Measurements from ENCODE around the gene GRIK3.
A peak's percentile ranks its signal among the peaks of the same experiment; 100 is the strongest.
"Not testable (repeated sequence)": the region's sequence is repeated elsewhere in the genome, so short reads cannot be mapped to it uniquely, and the experiment has no call there.

The GRIK3 gene

GRCh38 chr1:36934061-36934460 is 100.3 kb downstream of the GRIK3 start:
- DNase-seq = peak; percentile 77

- no peak for DNase-seq
Observed at GRCh38 chr1:36927826-36928225, 106.5 kb downstream of the GRIK3 start.

DNA sequence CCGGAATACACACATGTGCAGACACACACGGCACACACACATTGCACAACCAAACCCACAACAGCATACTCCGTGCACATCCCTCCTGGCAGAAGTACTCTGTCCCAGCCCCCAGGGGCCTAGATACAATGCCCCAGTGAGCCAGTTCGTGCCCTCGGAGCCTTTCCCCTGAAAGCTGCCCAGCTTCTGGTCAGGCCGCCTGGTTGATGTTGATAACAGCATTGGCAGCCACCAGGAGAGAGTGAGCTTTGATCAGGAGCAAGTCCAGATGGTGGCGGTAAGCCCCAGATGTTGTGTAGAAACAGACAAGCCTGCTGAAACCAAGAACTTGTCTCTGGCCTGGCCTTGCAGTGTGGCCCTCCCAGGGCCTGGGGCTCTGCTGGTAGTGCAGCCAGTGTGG is 109.1 kb downstream of the GRIK3 start:
- no peak for DNase-seq

- peak; percentile 65 for DNase-seq
Observed at GRCh38 chr1:36924282-36924811, 110.0 kb downstream of the GRIK3 start.

DNA sequence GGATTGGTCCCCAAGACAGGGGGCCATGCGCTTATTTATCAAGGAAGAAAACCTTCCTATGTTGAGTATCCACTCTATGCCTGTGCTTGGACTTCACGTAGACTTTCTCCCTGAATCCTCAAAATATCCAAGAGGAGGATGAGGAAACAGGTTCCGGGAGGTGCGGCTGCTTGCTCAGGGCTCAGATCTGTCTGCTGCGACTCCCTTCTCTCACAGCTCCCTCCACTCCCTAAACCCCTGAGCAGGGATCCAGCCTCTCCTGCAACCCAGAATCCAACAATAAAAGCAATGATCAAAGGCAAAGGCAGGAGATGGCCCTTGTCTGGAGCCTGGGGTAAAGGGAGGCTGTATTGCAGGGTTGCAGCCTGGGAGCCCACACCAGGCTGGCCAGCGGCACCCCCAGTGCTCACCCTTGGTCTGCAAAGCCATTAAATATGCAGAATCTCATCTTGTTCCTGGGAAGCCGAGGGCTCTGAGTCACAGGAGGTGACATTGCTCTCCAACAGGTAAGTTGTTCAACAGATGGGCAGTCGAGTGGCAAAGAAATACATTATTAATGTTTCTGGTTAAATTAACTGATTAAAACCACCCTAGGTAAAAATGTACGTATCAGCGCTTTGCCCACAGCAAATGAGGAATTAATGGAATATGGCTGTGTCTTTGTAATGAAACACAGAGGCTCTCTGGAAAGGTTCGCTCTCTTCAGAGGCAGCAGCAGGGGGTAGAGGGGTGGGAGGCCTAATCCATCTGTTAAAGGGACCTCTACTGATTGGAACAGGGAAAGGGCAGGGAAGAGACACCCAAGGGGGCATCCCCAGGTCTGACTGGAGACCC is 111.5 kb downstream of the GRIK3 start:
- DNase-seq = no peak

GRCh38 chr1:36922071-36922470 is 112.2 kb downstream of the GRIK3 start:
- no peak for DNase-seq

DNA sequence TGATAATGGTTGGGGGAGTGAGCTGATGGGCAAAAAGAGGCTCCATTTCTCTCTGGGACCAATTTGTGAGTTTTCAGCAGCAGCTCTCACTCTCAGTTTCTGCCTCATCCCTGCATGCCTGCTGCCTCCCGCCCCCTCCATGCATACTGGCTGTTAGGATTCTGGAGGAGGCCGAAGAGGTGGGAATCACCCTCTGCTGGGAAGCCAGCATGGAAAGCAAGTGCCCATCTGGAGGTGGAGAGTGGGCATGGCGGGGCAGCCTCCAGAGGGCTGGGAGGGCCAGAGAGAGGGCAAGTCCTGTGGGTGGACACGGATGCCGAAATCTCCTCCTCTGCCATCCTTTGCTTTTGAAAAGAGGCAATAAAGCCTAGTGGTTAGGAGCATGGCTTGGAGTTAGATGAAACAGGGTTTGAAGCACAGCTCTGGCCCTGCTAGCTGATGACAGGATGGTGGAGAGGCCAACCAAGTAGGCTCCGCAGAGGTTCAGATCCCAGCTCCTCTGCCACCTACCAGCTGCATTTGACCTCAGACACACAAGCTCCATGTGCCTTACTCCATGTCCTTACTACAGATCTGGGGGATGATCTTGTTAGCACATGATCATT is 113.4 kb downstream of the GRIK3 start:
- DNase-seq = no peak

DNA sequence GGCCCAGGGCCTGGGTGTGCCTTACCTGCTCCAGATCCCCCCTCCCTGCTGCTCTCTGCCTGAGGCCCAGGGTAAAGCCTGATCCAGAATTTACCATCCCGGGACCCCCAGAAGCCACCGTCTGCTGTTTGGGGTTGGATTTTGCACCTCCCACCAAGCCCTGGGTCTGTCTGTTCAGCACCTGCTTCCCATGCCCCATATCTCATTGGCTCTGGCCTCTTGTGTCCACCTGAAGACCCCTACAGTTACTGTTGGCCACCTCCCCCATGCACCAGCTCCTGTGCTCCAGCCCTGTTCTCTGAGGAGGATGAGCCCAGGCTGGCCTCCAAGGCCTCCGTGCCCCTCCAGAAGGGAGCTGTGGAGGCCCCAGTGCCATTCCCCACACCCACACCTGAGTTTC is 113.9 kb downstream of the GRIK3 start:
- no peak for DNase-seq

- DNase-seq = no peak
Observed at GRCh38 chr1:36919491-36920145, 114.7 kb downstream of the GRIK3 start.

GRCh38 chr1:36918604-36919003 is 115.7 kb downstream of the GRIK3 start:
- no peak for DNase-seq

- DNase-seq = not testable (repeated sequence)
Observed at GRCh38 chr1:36916542-36916941, 117.8 kb downstream of the GRIK3 start.

GRCh38 chr1:36913484-36914060 is 120.7 kb downstream of the GRIK3 start:
- no peak for DNase-seq

GRCh38 chr1:36913016-36913415 is 121.3 kb downstream of the GRIK3 start:
- no peak for DNase-seq

GRCh38 chr1:36912365-36912865 is 121.9 kb downstream of the GRIK3 start:
- no peak for DNase-seq

DNA sequence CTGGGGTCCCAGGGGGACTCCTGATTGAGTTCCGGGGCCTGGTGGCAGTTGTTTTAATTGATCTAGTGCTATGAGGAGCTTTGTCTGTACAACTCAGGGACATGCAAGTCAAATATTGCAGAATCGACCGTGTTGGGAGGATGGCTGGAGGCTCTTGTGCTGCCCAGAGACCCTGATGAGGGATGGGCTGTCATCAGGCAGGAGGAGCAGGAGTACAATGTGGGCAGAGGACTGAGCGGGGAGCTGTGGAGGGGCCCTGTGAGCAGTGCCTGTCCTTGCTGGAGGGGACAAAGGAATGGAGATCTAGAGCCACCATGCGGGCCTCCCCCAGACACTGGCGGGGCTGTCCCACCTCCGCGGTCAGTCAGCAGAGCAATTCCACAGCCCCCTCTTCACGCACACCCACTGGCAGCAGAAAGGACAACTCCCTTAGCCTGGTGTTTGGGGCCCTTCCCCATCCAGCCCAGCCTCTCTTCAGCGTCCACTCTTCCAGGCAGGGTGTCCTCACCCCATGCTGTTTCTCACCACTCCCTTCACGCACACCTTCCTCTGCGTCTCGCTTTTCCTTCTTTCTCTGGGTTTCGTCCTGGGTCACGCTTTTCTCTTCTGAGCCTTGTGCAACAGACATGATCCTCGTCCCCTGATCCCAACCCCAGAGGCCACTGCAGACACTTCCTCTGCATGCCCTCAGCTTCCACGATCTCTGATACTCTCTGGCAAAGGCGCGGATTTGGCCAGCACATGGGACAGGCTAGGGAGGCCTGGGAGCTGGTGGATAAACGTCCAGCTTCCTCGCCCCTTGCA is 122.6 kb downstream of the GRIK3 start:
- DNase-seq = no peak

GRCh38 chr1:36910886-36911540 is 123.3 kb downstream of the GRIK3 start:
- no peak for DNase-seq

- DNase-seq = no peak
Observed at GRCh38 chr1:36909946-36910725, 124.2 kb downstream of the GRIK3 start.

GRCh38 chr1:36909359-36909758 is 125.0 kb downstream of the GRIK3 start:
- DNase-seq = not testable (repeated sequence)

GRCh38 chr1:36908096-36908495 is 126.2 kb downstream of the GRIK3 start:
- no peak for DNase-seq

DNA sequence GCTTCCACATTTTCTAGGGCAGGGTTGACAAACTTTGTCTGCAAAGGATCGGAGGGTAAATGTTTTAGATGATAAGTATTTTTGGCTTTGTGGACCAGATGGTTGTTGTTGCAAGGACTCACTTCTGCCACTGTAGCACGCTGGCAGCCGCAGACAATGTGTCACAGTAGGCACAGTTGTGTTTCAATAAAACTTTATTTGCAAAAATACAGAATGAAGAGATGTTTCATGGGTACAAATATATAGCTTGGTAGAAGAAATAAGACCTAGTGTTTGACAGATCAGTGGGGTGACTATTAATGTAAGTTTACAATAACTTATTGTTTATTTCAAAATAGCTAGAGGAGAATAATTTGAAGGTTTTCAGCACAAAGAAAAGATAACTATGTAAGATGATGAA is 127.8 kb downstream of the GRIK3 start:
- no peak for DNase-seq

DNA sequence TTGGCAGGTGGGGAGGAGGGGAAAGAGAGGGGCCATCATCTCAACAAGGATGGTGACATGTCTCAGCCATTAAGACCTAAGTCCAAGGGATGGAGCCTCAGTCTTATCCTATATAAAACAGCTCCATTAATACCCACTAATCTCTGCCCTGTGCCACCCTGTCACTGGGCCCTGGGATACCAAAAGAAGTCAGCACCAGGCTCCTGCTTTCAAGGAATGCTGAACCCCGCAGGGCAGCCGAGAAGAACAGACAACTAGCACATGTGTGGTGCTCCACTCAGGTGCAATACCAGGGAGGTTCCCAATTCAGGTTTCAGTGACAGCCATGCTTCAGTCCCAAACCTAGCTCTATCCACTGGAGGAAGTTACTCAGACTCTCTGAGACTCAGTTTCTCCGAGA is 128.4 kb downstream of the GRIK3 start:
- no peak for DNase-seq
